ENCODE data around the gene JCHAIN. TPM values are rescaled to one million over a fixed set of nuclear protein-coding genes. Genes with fewer than 3 reads are reported as not detected.

Gene JCHAIN
- total and polyA plus RNA-seq, 9 of the 15 experiments (the other 6 are each of a cell fraction or from before 2014, with no cell fraction given), result 0.04 to 0.68 (median 0.26) TPM; not detected in 5

GRCh38 chr4:70704215-70704930 lies 38.1 kb upstream of the JCHAIN start (continued):
- TF ChIP-seq POU5F1 (IDR thresholded peaks at IDR 0.05; ENCODE audit: borderline replicate concordance, low read depth, low read length, partially characterized antibody) (no peak), ZNF263 (CRISPR knock-in tag; IDR thresholded peaks at IDR 0.05; ENCODE audit: borderline replicate concordance) (peak; percentile 50; the same call in 1 of the 2 replicates), SOX6 (IDR thresholded peaks at IDR 0.05) (0 out of 2 replicates have a peak, but pooled peaks have one; percentile 11), NRF1 (conservative IDR thresholded peaks at IDR 0.05 in 1 of 2, IDR thresholded peaks at IDR 0.05 in 1 of 2) (peak; percentile 7 to 8; a peak in 2 of 4 replicates), NR4A1 (CRISPR knock-in tag; IDR thresholded peaks at IDR 0.05) (0 out of 2 replicates have a peak, but pooled peaks have one; percentile 42), NR4A1 (tag; IDR thresholded peaks at IDR 0.05) (no peak), MCM5 (IDR thresholded peaks at IDR 0.05; ENCODE audit: low read depth) (no peak), REST (IDR thresholded peaks at IDR 0.05; ENCODE audit: borderline replicate concordance) (no peak), REST (CRISPR knock-in tag; IDR thresholded peaks at IDR 0.05; ENCODE audit: low read depth) (0 out of 2 replicates have a peak, but pooled peaks have one; percentile 21), GABPA (tag; conservative IDR thresholded peaks at IDR 0.05; ENCODE audit: low read depth) (peak; percentile 65), ZNF431 (CRISPR knock-in tag; IDR thresholded peaks at IDR 0.05) (0 out of 2 replicates have a peak, but pooled peaks have one; percentile 17), HBP1 (CRISPR knock-in tag; IDR thresholded peaks at IDR 0.05) (no peak), SMARCE1 (IDR thresholded peaks at IDR 0.05) (peak; percentile 60; the same call in 1 of the 2 replicates), DPF2 (IDR thresholded peaks at IDR 0.05) (peak; percentile 55; the same call in 1 of the 2 replicates), JUND (IDR thresholded peaks at IDR 0.05; ENCODE audit: borderline replicate concordance, low read depth, low read length) (peak; percentile 66; the same call in 1 of the 2 replicates), JUND (tag; IDR thresholded peaks at IDR 0.05; ENCODE audit: borderline replicate concordance, low read depth, low read length) (no peak; the same call in 2 of the 3 replicates), ZNF121 (CRISPR knock-in tag; conservative IDR thresholded peaks at IDR 0.05) (no peak)
